SIG-M5 (cell line): ENCODE data around the gene HOXA2.

ENCODE experiments used
- DNase-seq: peaks from one replicate; lab custom pipeline; 2025; lab: John Stamatoyannopoulos, UW

Gene HOXA2

DNA sequence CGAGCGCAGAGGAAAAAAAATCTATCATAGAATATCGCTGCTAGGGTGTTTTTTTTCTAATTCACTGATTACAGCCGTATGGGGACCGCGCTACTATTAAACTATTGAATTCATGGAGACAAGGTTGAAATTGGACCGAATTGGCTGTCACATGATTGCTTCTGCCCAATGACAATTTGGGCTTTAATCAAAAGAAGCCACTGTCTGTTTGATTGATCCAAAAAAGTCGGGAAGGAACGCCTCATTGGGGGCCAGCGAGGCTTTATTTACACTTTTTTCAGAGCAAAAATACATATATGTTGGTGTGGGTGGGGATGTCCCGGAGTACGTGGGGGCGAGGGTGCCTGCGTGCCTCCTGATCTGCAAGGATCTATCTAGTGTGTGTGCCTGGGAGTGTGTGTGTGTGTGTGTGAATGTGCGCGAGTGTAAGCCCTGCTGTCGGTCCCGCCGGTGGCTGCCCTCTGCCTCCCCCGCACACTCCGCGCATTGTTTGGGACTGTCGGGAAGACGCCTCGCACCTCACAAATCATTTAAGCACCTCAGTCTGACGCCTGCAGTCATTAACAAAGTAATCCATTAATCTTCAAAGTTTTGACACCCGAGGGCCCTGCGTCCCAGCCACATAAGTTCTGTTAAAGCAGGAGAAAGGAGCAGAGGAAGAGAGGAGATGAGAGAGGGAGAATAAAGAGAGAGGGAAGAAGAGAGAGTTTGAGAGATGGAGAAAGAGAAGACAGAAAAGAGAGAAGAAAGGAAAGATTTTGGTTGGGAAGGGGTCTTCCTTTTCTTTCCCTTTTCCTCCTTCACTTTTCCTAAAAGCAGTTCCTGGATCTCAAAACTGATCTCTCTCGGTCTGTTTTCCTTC lies at the start of gene HOXA2:
Gene HOXA2 (minus strand): TSS at position 103 of the 862 bp plus-strand sequence. CDS start 183 bp downstream, outside the sequence.
- DNase-seq, result no peak

DNA sequence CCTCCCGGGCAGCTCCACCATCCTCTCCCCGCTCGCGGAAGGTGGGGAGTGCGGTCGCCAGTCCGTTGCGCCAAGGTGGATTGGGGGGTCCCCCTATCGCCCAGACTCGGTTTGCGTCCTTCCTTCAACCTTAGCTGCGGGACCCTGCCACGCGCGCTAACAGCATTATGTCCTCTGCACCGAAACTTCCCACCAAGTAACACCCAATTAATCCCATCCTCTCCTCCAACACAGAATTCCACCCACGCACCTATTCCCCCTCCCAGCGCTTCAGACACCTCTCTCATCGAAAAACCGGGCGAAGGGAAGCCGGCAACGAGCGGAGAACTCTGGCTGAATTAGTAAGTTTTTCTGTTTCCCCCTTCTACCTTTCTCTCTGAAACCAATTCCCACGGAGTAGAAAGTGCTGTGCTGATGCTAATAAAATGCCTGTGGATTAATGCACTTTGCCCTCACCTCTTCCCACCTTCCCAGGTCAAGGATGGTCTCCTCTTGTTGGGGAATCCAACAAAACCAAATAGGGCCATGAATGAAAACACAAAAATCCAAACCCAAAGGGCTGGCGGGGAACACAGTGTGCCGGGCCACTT lies 49.0 kb upstream of the HOXA2 start:
- DNase-seq, result no peak

DNA sequence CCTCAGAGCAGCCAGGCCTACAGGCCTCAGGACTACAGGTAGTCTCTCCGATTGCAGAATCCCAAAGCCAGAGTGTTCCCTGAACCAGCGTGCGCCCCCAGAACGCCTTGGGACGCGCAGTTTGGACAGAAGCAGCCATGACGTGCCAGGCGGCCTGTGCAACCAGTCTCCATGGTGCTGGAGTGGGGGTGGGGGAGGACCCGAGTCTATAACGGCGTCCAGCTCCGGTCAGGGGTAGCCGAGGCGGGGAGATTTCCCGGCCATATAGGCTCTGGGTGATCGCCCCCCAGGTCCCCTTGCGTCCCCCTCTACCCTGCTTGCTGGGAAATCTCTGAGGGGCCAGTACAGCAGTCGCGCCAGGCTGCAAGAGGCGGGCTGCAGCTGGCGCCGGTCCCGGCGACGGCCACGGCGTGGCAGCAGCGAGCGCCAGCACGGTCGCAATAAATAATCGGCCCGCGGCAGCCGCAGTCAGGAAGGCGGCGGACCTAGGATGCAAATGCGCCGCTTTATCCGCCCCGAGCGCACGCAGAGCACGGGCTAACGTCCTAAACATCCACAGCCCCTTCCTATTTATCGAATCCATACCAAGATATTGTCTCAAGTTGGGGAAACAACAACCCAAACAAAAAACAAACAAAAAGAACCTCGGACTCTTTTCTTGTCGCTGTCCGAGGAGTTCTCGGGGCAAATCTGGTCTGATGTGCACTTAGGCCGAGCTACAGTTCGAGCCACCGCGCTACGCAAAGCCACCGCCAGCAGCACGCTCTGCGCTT lies 48.3 kb upstream of the HOXA2 start:
- no peak for DNase-seq

DNA sequence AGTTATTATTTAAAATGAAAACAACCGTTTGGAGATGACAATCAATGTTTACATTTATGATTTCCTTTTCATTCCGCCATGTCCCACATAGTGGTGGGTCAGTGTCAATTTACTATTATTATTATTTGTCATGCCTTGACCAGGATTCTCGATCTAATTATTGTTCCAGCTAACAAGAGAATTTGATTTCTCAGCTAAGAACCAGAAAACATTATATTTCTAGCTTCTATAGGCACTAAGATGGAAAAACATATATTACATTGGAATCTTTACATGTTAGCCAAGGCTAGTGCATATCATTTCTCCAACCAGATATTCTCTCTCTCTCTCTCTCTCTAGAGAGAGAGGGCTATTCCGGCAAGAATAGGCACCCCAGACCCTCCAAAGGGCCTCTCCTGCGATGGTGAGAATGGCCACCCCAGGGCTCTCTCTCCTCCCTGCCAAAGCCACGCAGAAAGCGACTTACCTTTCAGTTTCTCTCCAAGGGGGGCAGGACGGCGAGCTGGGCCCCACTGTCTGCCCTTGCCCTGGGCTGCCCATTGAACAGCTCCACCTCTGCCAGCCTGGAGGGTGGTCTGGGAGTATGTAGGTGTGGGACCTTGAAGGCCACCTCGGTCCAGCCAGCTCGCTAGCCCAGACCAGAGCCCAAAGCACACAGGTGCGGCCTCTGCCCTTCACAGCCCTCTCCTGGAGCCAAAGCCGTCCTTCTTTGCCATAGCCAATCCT lies 47.5 kb upstream of the HOXA2 start:
- no peak for DNase-seq

DNA sequence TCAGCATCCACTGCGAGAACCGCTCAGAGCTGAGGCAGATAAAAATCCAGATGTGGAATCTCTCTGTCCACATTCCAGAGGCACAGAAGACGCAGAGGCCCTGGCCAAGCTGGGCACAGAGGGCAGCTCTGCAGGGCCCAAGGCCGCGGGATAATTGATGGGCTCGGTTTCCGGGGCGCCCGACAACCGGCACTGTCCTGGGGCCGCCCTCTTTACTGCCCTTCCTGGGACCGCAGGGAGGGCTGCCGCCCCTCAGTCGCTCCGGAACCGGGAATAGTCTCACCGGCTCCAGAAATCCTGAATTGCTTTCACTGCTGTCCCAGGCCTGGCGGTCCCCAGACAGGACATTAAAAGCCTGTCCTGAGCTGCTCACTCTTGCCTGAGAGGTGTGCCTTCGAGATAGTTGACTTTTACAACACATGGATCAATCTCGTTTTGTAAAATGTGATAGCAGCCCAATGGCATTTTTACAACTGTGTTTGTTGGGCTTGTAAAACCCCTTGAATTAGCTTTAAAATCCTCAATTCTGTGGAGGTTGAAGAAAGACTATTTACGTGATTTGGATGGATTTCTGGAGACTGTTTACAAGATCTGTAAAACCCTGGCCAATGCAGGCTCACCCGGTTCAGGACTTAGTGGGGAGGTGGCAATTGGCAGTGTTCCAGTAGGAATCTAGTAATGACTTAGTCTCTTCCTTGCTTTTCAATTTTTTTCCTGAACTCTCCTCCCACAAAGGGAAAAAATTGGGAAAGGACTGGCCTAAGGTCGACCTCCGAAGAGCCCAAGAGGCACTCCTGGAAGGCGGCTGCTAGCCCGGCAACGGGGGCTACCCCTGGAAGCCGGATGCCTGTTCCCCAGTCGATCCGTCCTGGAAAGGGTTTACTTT lies 46.5 kb upstream of the HOXA2 start:
- no peak for DNase-seq

DNA sequence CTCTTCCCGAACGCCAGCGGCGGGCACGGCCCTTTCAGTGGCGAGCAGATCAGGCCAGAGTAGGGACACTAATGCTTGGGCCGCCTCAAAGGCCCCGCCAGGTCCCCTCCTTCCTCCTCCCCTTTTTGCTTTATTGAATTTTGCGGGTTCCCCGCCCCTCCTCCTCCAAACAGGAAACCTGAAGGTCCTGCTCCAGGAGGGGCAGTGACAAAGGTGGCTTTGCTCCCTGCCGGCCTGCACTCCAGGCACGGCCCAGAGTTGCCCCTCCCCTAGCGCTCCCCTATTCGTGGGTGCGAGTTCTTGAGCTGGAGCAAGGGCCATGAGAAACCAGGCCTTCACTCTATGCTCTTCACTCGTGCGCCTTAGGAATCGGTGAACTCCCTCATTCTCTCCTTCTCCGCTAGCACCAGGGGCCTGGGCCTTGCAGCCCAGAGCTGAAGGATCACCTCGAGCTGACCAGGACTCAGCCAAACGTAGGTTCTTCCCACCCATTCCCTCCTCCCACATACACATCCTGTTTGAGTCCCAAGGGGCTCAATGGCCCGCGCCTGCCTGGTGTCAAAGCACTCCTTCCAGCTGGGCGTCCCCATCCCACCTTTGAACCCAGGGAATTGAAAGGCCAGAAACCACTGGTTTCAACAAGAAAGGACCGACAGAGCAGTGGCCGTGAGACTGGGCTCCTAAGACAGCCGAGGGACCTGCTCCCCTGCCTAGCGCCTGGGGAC lies 45.7 kb upstream of the HOXA2 start:
- DNase-seq, result no peak

DNA sequence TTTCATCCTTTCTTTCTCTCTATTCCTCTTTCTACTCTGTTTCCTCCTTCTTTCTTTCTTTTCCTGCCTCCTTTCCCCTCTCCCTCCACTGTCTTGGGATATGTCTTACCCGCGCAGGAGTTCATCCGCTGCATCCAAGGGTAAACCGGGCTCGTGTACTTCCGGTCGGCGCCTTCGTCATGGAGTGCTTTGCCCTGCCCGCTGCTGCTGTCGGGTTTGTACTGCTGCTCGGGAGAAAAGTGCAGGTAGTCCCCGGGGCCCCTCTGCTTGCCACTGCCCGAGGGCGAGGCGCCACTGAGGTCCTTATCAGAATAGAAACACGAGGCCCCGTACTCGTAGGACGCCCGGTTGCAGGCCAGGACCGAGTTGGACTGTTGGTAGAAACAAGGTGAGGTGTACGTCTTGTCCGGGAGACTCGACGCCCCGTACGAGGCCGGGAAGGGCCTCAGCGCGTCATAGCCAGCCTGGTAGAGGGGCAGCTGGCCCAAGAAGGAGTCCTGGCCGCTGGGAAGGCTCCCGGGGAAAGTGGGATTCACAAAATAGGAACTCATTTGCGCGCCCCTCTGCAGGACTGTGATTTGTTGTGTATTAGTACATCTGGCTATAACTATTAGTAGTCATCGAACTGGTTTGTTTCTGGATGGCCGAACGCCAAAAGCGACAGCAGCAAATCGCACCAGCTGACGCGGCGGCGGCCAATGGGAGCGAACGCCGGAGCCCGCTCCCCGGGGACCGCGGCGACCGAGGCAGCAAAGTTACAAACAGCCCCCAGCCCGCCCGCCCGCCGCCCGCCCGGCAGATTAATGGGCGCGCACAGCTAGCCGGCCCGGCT lies 44.9 kb upstream of the HOXA2 start, which contains the start of gene HOXA6:
Gene HOXA6 (minus strand): TSS at position 576 of the 832 bp plus-strand sequence. CDS start 25 bp downstream, at position 551.
- DNase-seq, result no peak

DNA sequence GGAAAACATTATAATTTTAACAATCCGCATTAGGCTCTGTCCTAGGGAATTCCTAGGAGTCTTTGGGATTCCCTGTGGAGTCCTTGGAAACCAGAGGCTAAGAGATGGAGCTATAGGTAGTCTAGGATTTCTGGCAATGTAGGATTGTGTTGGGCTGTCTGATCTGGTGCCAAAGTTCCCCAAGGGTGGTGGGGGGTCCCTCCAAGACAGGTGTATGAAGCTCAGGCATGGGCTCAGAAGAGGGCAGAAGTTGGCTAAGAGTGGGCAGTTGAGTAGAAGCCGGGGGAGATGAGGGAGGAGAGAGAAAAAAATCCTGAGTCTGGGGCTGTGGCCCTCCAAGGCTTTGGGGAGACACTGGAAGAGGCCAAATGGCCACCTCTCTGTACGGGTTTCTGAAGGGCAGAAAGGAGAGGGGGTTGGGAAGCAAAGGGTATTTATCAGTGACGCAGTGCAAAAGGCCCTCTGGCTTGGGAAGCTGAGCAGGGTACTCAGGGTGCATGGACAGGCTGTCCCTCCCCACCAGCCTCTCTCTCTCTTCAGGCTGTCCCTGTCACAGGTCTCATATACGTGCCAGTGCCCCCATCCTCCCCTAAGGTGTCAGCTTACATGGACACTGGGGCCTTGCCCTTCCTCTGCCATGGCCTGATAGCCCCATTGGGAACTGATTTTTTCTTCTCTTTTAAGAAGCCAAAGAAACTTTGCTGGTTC lies 44.2 kb upstream of the HOXA2 start:
- no peak for DNase-seq

DNA sequence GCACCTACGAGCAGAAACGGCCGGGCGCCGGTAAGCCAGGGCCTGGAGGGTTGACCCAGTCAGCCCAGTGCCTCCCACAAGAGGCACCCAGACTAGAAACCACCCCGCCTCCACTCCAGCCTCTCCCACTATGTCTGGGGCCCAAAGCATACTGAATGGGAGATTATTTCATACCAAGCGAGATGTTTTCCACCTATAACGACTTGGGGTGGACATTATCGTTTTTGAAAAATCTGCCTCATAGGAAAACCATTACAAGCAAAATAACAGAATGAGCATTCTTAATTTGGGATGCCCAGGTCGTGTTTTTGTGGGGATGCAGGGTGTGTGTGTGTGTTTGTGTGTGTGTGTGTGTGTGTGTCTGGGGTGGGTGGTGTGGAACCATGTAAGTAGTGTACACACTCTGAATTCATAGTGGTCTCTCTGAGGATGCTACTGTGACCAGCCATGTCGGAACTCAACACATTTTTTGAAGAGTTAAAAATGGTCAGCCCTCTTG lies 43.5 kb upstream of the HOXA2 start:
- no peak for DNase-seq

DNA sequence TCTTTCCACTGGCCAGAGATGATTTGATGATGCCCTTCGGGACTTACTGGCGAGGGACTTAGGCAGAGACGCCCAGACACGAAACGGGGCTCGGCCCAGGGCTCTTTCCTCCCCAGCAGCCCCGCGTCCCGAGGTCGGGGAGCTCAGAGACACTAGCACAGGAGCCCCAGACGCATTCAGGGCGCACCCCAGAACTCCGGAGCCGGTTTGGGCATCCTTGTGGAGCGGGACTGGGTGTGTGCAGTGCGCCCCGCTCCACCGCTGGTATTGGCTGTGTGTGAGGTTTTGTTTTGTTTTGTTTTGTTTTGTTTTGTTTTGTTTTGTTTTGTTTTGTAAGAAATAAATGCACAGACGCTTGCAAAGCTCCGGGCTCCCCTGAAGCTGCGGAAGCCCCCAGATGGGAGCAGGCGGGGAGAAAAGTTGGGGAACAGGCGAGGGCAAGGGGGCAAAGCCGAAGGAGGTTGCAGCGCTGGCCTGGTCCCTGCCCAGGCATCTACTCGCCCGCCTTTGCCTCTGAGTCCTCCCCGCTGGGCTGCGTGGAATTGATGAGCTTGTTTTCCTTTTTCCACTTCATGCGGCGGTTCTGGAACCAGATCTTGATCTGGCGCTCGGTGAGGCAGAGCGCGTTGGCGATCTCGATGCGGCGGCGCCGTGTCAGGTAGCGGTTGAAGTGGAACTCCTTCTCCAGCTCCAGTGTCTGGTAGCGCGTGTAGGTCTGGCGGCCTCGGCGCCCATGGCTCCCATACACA lies 42.9 kb upstream of the HOXA2 start:
- no peak for DNase-seq

DNA sequence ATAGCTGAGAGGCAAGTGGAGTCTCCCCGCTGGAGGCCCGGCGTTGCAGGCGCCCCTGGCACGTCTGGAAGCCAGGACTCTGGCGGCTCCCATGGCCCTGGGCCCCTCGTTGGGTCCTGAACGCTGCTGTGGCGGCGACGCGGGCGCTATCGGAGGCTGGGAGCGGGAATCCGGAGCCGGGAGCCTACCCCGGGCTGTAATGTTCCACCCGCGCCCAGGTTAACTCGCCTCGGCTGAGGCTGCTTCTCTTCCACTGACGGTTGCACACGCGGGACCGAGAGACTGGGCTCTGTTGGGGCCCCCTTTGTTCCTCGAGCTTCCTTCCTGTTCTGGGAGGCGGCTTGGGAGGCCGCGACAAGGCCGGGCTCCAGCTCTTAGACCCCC lies 42.3 kb upstream of the HOXA2 start:
- DNase-seq, result no peak

DNA sequence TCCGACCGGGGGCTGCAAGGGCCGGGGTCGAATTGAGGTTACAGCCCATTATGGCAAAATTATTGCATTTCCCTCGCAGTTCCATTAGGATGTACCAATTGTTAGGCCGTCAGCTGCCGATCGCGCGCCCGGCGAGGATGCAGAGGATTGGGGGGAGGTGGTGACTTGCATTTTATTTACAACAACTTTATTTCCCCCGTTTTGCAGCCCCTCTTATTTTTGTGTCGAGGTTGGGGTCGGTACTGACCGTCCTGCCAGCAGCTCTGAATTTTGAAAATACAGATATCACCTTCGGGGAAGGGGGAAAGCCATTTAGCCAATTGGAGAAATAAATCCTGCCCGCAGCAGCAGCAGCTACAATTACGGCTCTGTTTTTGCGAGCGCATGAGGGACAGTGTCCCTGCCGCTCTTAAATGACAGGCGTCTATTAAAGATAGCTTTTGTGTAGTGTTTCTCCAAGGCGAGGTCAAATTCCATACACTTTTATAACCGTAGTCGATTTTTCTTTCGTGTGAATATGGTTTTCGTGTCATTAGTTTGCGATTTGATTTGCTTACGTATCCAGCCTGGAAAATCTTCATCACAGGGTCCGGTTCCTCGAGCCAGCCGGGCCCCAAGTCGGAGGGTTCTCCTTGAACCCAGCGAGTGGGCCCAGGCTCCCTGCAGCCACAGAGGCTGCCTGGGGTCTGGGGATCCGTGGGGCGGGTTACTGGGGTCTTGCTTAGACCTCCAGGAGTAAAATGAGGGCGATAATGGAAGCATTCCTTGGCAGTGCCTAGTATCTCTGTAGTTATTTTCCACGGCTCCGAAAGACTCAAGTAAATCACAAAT lies 41.7 kb upstream of the HOXA2 start:
- no peak for DNase-seq

DNA sequence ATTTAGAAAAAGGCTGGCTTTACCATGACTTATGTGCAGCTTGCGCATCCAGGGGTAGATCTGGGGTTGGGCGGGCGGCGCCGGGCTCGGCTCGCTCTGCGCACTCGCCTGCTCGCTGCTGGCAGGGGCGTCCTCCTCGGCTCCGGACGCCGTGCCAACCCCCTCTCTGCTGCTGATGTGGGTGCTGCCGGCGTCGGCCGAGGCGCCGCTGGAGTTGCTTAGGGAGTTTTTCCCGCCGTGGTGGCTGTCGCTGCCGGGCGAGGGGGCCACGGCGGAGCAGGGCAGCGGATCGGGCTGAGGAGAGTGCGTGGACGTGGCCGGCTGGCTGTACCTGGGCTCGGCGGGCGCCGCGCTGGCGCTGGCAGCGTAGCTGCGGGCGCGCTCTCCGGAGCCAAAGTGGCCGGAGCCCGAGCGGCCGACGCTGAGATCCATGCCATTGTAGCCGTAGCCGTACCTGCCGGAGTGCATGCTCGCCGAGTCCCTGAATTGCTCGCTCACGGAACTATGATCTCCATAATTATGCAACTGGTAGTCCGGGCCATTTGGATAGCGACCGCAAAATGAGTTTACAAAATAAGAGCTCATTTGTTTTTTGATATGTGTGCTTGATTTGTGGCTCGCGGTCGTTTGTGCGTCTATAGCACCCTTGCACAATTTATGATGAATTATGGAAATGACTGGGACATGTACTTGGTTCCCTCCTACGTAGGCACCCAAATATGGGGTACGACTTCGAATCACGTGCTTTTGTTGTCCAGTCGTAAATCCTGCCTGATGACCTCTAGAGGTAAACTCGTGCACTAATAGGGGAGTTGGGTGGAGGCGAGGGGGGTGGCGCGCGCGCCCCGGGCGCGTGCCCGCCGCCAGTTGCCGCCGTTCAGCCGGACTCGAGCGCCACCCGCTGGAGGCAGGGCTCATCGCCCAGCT lies 40.8 kb upstream of the HOXA2 start, which contains the start of gene HOXA5:
Gene HOXA5 (minus strand): TSS at position 659 of the 927 bp plus-strand sequence. CDS start 74 bp downstream, at position 585.
- DNase-seq, result no peak

DNA sequence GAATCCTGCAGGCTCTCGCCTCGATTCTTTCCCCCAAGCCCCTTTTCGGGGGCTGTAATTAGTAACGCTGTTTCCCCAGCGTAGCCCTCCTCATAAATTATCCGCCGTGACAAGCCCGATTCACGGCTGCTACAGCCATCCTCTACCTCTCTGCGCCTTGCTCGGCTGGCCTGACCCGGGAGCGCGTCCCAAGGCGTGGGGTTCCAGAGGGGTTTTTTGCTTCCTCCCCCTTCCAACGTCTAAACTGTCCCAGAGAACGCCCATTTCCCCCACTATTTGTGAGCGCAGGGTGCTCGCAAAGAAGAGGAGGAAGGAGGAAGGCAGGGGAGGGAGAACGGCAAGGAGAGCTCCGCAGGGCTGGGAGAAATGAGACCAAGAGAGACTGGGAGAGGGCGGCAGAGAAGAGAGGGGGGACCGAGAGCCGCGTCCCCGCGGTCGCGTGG lies 40.1 kb upstream of the HOXA2 start:
- DNase-seq, result no peak

DNA sequence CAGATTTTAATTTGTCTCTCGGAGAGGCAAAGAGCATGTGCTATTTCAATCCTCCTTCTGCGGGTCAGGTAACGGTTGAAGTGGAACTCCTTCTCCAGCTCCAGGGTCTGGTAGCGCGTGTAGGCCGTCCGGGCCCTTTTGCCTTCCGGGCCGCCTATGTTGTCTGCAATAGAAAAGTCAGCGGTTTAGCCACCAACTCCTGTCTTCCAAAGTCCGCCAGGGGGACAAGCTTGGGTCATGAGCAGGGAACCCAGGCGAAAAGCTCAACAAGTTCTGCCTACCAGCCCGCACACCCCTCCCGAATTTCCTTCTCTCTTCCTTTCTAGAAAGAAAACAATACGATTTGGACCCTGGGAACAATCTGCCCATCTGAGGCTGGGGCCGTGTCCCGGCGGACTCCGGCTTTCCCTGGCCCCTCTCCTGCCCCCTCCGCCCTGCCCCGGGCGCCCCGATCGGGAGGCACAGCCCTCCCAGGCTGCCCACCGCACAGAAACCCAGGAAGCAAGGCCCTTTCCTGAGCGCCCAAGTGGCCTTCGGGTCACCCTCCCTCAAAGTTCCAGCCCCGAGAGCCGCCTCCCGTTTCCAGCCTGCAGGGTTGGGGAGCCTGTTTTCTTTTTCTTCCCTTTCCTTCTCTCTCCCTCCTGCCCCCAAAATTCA lies 39.6 kb upstream of the HOXA2 start:
- no peak for DNase-seq
